IPS DF 6.9 (cell line): ENCODE measurements around the gene KSR1.
"Not testable (repeated sequence)": the region's sequence is repeated elsewhere in the genome, so short reads cannot be mapped to it uniquely, and the experiment has no call there.

Experiments used
- DNase-seq: peaks from one replicate; pipeline ENCODE4 v3.0.0-alpha.2; 2013; ENCODE audit warnings: low read depth, low spot score
- H3K27ac ChIP-seq: one replicate; pipeline ENCODE4 v1.5.1; 2013; ENCODE audit warnings: low read length, control low read depth
- H3K27me3 ChIP-seq: 2 replicates; pipeline ENCODE4 v1.6.1; 2013; ENCODE audit warnings: mild to moderate bottlenecking, low read length; ENCODE audit not compliant: control insufficient read depth, insufficient read depth
- H3K36me3 ChIP-seq: 2 replicates; pipeline ENCODE4 v1.6.1; 2013; ENCODE audit warnings: low read length; ENCODE audit not compliant: control insufficient read depth, insufficient read depth
- H3K4me1 ChIP-seq: 2 replicates; pipeline ENCODE4 v1.6.1; 2013; ENCODE audit warnings: low read length; ENCODE audit not compliant: control insufficient read depth, insufficient read depth
- H3K4me3 ChIP-seq: 2 replicates; pipeline ENCODE4 v1.5.1; 2013; ENCODE audit warnings: mild to moderate bottlenecking, low read length
- H3K9me3 ChIP-seq: 2 replicates; pipeline ENCODE4 v1.6.1; 2013; ENCODE audit warnings: low read length, inconsistent platforms; ENCODE audit not compliant: control insufficient read depth, insufficient read depth
- WGBS: extraction: QIAGEN DNeasy Blood & Tissue Kit; methylation state at CpG from one replicate; pipeline ENCODE4 v1.1.7; 2013; ENCODE audit warnings: mixed read lengths, missing lambda C conversion rate; ENCODE audit not compliant: insufficient read length, insufficient coverage; 5-methylcytosine and 5-hydroxymethylcytosine counted together

The KSR1 gene

DNA sequence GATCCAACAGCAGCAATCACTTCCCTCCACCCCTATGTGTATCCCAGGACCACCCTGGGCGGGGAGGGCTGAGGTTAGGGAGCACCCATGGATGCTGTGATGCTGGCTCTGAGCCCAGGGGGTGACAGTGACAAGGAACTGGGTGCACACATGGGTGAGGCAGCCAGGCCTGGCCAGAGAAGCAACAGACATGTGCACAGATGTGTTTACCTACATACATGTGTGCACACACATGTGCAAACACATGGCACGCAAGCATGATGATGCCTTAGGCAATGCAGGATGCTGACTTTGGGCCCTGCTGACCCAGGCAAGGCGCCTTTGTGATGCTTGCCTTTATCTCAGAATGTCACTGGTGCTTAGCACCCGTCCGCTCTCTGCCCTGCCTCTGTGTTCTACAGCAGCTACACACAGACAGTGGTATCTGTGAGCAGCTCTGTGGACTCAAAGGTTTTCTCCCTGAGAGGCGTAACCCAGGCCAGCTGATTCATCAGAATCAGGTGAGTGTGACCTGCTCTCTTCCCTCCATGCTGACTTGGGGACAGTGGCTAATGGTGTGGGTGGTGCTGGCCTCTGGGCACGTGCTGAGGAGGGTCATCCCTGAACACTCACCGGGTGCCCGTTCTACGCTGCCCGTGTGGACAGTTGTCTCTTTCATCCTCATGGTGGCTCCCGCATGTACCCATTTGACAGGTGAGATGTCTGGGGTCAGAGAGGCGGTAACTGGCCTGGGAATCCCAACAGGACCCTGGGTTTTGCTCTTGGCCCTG is 38.5 kb upstream of the KSR1 start:
- no peaks in the 10 kb centered on the region for H3K4me1 ChIP-seq
- no peak for DNase-seq

GRCh38 chr17:27418366-27418615 is 38.0 kb upstream of the KSR1 start:
- Histone ChIP-seq H3K9me3 (no peaks in the 10 kb centered on the region), H3K4me3 (no peak overlapping the region), H3K36me3 (no peaks in the 10 kb centered on the region), H3K27ac (no peak overlapping the region), H3K4me1 (no peaks in the 10 kb centered on the region), H3K27me3 (no peaks in the 10 kb centered on the region)
- DNase-seq: no peak
- WGBS: no CpG with 5 or more reads among the region's 3 CpGs

More for the DNA sequence above, 38.5 kb upstream of the KSR1 start:
- no peaks in the 10 kb centered on the region for H3K36me3 ChIP-seq
- no CpG with 5 or more reads among the region's 13 CpGs for WGBS
- no peaks in the 10 kb centered on the region for H3K27me3 ChIP-seq
- no peak overlapping the region for H3K4me3 ChIP-seq
- no peak overlapping the region for H3K27ac ChIP-seq
- no peaks in the 10 kb centered on the region for H3K9me3 ChIP-seq

- no CpG with 5 or more reads among the region's 4 CpGs for WGBS
- Histone ChIP-seq H3K4me1 (no peaks in the 10 kb centered on the region), H3K27ac (no peak overlapping the region), H3K4me3 (no peak overlapping the region), H3K27me3 (no peaks in the 10 kb centered on the region), H3K36me3 (no peaks in the 10 kb centered on the region), H3K9me3 (no peaks in the 10 kb centered on the region)
- no peak for DNase-seq
Observed at GRCh38 chr17:27419156-27419555, 37.1 kb upstream of the KSR1 start.

GRCh38 chr17:27420211-27420950 is 35.9 kb upstream of the KSR1 start:
- Histone ChIP-seq H3K27ac (no peak overlapping the region), H3K27me3 (no peaks in the 10 kb centered on the region), H3K36me3 (no peaks in the 10 kb centered on the region), H3K4me1 (no peaks in the 10 kb centered on the region), H3K9me3 (no peaks in the 10 kb centered on the region), H3K4me3 (no peak overlapping the region)
- DNase-seq: no peak
- WGBS: no CpG with 5 or more reads among the region's 9 CpGs

DNA sequence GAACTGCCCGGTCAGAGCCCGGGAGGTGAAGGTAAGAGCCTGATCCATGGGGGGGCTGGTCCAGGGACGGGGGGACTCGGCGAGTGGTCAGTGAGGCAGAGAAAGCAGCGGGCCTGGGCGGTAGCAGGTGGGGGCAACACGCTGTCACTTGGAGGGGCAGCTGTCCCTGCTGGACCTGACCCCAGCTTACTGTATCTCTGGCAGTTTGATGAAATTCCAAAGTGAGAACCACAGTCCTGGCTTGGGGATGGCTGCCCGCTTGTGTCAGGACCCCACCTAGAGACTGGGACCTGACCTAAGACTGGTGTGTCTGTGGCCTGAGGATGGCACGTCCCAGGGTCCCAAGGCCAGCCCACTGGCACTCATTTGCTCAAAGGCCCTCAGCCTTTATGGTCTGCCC is 35.1 kb upstream of the KSR1 start:
- no peaks in the 10 kb centered on the region for H3K4me1 ChIP-seq
- no peak overlapping the region for H3K27ac ChIP-seq
- H3K9me3 ChIP-seq: no peaks in the 10 kb centered on the region
- no peaks in the 10 kb centered on the region for H3K36me3 ChIP-seq
- no CpG with 5 or more reads among the region's 10 CpGs for WGBS
- DNase-seq: no peak
- no peak overlapping the region for H3K4me3 ChIP-seq
- no peaks in the 10 kb centered on the region for H3K27me3 ChIP-seq

GRCh38 chr17:27421626-27422025 is 34.6 kb upstream of the KSR1 start:
- no CpG with 5 or more reads among the region's 6 CpGs for WGBS
- not testable (repeated sequence) for H3K4me3 ChIP-seq, H3K9me3 ChIP-seq, H3K27ac ChIP-seq, H3K4me1 ChIP-seq, DNase-seq, H3K36me3 ChIP-seq, H3K27me3 ChIP-seq

GRCh38 chr17:27422601-27423000 is 33.6 kb upstream of the KSR1 start:
- no CpG with 5 or more reads among the region's 7 CpGs for WGBS
- no peaks in the 10 kb centered on the region for H3K9me3 ChIP-seq

GRCh38 chr17:27423651-27424050 is 32.6 kb upstream of the KSR1 start:
- Histone ChIP-seq H3K4me1 (no peaks in the 10 kb centered on the region), H3K36me3 (no peaks in the 10 kb centered on the region), H3K27ac (no peak overlapping the region), H3K27me3 (no peaks in the 10 kb centered on the region), H3K4me3 (no peak overlapping the region), H3K9me3 (no peaks in the 10 kb centered on the region)
- no peak for DNase-seq
- no CpG with 5 or more reads among the region's 3 CpGs for WGBS

More at GRCh38 chr17:27422601-27423000, 33.6 kb upstream of the KSR1 start:
- Histone ChIP-seq H3K36me3 (no peaks in the 10 kb centered on the region), H3K4me3 (no peak overlapping the region), H3K4me1 (no peaks in the 10 kb centered on the region), H3K27ac (no peak overlapping the region), H3K27me3 (no peaks in the 10 kb centered on the region)
- no peak for DNase-seq

DNA sequence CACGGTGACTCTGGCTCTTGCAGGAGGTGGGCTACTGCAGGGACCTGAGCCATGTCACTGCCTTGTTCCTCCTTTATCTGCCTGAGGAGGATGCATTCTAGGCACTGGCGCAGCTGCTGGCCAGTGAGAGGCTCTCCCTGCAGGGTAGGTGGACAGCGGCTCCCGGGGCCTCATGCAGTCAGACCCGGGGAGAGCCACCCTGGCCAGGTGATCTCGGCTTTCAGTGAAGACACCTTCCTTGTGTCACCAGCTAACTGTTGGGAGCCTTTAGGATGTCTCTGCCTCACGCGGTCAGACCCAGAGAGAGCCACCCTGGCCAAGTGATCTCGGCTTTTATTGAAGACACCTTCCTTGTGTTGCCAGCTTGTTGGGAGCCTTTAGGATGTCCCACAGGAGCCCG is 31.7 kb upstream of the KSR1 start:
- DNase-seq: no peak
- Histone ChIP-seq H3K4me1 (no peaks in the 10 kb centered on the region), H3K4me3 (no peak overlapping the region), H3K27ac (no peak overlapping the region), H3K9me3 (no peaks in the 10 kb centered on the region), H3K36me3 (no peaks in the 10 kb centered on the region), H3K27me3 (no peaks in the 10 kb centered on the region)
- no CpG with 5 or more reads among the region's 10 CpGs for WGBS

DNA sequence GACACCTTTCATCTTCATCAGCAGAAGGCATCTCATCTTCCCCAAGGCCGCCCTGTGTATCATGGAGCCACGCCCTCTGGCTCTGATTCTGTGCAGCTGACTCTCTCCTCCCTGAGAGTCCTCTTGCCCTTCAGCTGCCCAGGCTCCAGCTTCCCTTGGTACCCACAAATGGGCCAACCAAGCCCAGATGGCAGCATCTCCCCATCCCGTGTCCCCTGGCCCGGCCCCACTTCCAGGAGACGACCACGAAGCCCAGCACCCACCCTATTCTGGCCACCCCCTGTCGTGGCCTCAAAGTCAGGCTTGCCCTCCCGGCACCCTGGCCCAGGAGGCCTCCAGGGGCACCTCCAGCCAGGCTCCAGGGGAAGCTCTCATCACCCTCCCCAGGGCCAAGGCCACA is 31.3 kb upstream of the KSR1 start:
- H3K9me3 ChIP-seq: no peaks in the 10 kb centered on the region
- no peak overlapping the region for H3K27ac ChIP-seq
- WGBS: no CpG with 5 or more reads among the region's 8 CpGs
- DNase-seq: no peak
- no peaks in the 10 kb centered on the region for H3K4me1 ChIP-seq
- no peak overlapping the region for H3K4me3 ChIP-seq
- no peaks in the 10 kb centered on the region for H3K27me3 ChIP-seq
- H3K36me3 ChIP-seq: no peaks in the 10 kb centered on the region

- not testable (repeated sequence) for H3K27ac ChIP-seq, DNase-seq, H3K27me3 ChIP-seq, H3K4me3 ChIP-seq, H3K4me1 ChIP-seq, H3K36me3 ChIP-seq, H3K9me3 ChIP-seq
- WGBS: no CpG with 5 or more reads among the region's 6 CpGs
Observed at GRCh38 chr17:27425571-27425970, 30.7 kb upstream of the KSR1 start.
